ENCODE measurements around the gene TTF1. TPM values are rescaled to one million over a fixed set of nuclear protein-coding genes. Genes with fewer than 3 reads are reported as not detected.

The TTF1 gene
- total RNA-seq, 1 donor: 10.6 TPM

GRCh38 chr9:132341177-132341840 is 65.3 kb downstream of the TTF1 start:
- no peak for DNase-seq (ENCODE audit: low read depth)
- no peak for TF ChIP-seq CTCF (IDR thresholded peaks at IDR 0.05; ENCODE audit: insufficient read depth, low read length)

GRCh38 chr9:132334364-132334763 is 72.3 kb downstream of the TTF1 start:
- TF ChIP-seq CTCF (IDR thresholded peaks at IDR 0.05; ENCODE audit: insufficient read depth, low read length): no peak
- no peak for DNase-seq (ENCODE audit: low read depth)
- H3K4me3 ChIP-seq (ENCODE audit: low read depth, low read length): no peak overlapping the region

More at GRCh38 chr9:132341177-132341840, 65.3 kb downstream of the TTF1 start:
- H3K4me3 ChIP-seq (ENCODE audit: low read depth, low read length): no peak overlapping the region

- TF ChIP-seq CTCF (IDR thresholded peaks at IDR 0.05; ENCODE audit: insufficient read depth, low read length): no peak
- no peak overlapping the region for H3K4me3 ChIP-seq (ENCODE audit: low read depth, low read length)
- no peak for DNase-seq (ENCODE audit: low read depth)
Measured at GRCh38 chr9:132333556-132333955, 73.1 kb downstream of the TTF1 start.

- no peak for TF ChIP-seq CTCF (IDR thresholded peaks at IDR 0.05; ENCODE audit: insufficient read depth, low read length)
- no peak overlapping the region for H3K4me3 ChIP-seq (ENCODE audit: low read depth, low read length)
- DNase-seq (ENCODE audit: low read depth): no peak
Measured at GRCh38 chr9:132328580-132328979, 78.1 kb downstream of the TTF1 start.

- DNase-seq (ENCODE audit: low read depth): no peak
- no peak overlapping the region for H3K4me3 ChIP-seq (ENCODE audit: low read depth, low read length)
- TF ChIP-seq CTCF (IDR thresholded peaks at IDR 0.05; ENCODE audit: insufficient read depth, low read length): no peak
Measured at GRCh38 chr9:132327537-132327936, 79.1 kb downstream of the TTF1 start.

Small RNA genes lying within 50 kb of the gene (small RNA-seq; reads per million reads assigned to genes)
- gene RNU5D-2P: not detected

Other genes with a start within 250 kb of the TTF1 start
- 1.1 and 2.4 TPM in 2 replicates for gene NTNG2, start 244.8 kb downstream of the TTF1 start, total RNA-seq (ENCODE audit: low replicate concordance)
- 85.0 and 100 TPM in 2 replicates for gene SETX, start 51.9 kb downstream of the TTF1 start, total RNA-seq (ENCODE audit: low replicate concordance)
- not detected in 2 replicates for gene CFAP77, start 3.4 kb upstream of the TTF1 start, total RNA-seq (ENCODE audit: low replicate concordance)
- gene BARHL1, start 175.8 kb upstream of the TTF1 start, total RNA-seq (ENCODE audit: low replicate concordance): not detected in 2 replicates